NCI-H187 treated with DMSO at 0.1 percent for 48 hours (cell line): ENCODE measurements around the gene NOL4L.
"Not testable (repeated sequence)": the region's sequence is repeated elsewhere in the genome, so short reads cannot be mapped to it uniquely, and the experiment has no call there.

Source experiments
- DNase-seq: peaks from one replicate; lab custom pipeline; 2025; lab: John Stamatoyannopoulos, UW

Gene NOL4L

DNA sequence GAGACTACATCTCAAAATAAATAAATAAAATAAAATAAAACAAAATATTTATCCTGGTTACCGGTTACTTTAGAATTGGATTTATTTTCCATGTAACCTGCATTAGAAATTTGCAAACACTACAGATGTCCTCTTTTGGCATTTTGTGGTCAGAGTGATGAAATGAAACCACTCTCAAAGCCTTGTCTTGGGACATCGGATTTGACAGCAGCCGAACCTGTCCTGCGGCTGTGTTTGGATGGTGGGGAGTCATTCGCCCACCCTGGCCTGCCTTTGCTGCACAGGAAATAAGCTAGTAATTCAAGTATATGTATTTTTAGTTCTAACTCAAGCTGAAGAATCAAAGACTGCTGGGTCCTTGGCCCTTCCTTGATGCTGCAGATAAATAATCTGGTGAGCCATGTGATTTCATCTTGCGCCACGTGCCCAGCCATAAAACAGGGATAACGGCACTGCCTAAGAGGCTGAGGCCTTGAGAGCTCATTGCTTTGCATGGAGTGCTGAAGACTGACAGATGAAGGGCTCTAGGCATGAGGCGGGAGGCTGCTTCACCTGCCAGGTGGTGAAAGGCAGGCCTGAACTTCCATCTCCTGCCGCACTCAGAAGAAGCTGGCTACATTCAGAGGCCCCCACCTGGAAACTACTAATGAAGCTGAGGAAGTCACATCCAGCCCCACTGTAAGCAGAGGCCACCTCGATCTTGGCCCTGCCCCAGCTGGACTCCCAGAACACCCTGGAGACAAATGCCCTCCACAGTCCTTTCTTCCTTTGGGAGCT is 76.9 kb downstream of the NOL4L start:
- peak; percentile 40 for DNase-seq

GRCh38 chr20:32506721-32507120 is 78.4 kb downstream of the NOL4L start:
- DNase-seq: peak; percentile 74

- no peak for DNase-seq
Measured at GRCh38 chr20:32505723-32506473, 79.2 kb downstream of the NOL4L start.

DNA sequence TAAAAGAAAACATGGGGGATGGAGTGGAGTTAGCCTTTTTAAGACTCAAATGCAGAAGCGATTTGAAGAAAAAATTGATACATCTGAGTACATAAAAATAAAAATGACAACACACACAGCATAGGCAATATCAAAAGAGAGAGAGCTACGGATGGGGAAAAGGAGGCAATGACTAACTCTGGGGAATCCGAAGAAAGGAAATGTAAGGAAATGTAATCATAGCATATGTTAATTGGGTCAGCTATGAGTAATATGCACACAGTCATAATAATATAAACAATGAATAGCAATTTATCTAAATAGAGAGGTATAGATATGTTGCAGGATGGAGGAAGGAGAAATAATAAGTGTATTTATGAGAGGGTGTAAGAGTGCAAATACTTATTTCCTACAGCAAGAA is 83.4 kb downstream of the NOL4L start:
- no peak for DNase-seq

DNA sequence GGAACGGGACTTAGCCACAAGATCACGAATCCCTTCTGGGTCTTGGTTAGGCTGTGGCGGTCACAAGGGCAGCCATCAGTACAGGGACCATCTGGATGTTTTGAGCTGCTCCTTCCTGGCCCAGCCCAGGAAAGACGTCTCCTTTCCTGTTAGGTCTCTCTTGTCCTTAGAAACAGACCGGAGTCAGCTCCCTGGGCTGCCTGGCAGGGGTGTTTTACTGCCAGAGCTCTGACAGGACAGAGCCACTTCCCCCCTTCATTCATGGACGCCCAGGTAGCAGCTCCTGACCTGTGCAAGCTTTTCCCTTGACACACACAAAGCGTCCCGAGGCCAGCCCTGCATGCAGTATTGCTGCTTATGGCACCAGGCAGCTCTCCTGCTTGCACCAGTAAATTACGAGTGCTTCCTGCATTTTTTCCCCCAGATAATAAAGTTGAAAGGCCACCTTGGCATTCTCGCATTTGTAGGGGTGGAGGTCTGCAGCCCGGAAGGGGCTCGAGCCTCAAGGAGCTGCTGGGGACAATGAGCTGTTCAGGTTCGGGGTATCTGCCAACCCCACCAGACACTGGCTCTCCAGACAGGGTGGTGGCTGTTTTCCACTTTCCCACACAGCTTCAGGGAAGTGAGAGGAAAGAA is 87.4 kb downstream of the NOL4L start:
- no peak for DNase-seq

GRCh38 chr20:32496811-32497533 is 88.2 kb downstream of the NOL4L start:
- DNase-seq: no peak

GRCh38 chr20:32495949-32496348 is 89.2 kb downstream of the NOL4L start:
- no peak for DNase-seq

GRCh38 chr20:32495217-32495565 is 89.9 kb downstream of the NOL4L start:
- DNase-seq: no peak

GRCh38 chr20:32494483-32495216 is 90.5 kb downstream of the NOL4L start:
- no peak for DNase-seq

- no peak for DNase-seq
Measured at GRCh38 chr20:32493356-32493755, 91.8 kb downstream of the NOL4L start.

DNA sequence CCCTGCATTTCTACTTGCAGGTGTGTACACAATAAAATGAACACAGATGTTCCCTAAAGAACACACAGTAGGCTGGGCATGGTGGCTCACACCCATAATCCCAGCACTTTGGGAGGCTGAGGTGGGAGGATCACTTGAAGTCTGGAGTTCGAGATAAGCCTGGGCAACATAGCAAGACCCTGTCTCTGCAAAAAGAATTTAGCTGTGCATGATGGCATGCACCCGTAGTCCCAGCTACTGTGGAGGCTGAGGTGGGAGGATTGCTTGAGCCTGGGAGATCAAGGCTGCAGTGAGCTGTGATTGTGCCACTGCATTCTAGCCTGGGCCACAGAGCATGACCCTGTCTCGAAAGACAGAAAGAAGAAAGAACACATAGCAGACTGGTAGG is 93.4 kb downstream of the NOL4L start:
- not testable (repeated sequence) for DNase-seq

DNA sequence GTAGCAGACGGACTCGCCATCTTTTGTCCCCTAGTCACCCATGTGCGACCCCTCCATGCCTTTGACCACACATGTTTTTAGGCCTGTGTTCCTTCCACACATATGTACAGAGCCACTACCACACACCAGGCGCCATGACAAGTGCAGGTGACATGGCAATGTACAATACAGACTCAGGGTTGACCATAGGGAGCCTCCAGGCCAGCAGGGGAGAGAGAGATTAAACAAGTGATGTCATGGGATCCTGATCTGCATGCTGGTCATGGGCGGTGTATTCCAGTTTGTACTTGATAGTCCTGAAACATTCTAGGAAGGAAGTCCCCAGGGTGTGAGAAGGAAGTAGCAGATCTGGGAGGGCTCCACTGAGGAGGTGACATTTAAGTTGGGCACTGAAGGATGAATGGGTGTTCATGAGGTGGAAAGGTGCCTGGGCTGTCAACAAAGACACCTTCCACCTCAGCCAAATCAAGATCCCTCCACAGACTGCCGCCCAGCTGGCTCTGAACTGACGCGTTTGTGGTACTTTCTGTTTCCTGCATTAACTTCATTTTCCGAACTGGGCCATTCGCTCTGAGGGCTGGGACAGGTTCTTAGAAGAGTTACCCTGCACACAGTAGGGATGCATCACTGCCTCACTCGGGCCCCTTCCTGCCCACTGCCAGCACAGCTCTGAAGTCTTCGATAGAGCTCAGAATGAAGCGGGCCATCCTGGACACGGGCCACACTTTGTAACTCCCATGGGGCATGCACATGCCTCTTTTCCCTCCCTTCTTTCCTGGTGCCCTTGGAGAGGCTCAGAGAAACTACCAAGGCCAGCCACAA is 94.0 kb downstream of the NOL4L start:
- no peak for DNase-seq

- DNase-seq: no peak
Measured at GRCh38 chr20:32488066-32488838, 96.9 kb downstream of the NOL4L start.

- no peak for DNase-seq
Measured at GRCh38 chr20:32487381-32487780, 97.8 kb downstream of the NOL4L start.

- no peak for DNase-seq
Measured at GRCh38 chr20:32485770-32486478, 99.2 kb downstream of the NOL4L start.

GRCh38 chr20:32484958-32485769 is 100.0 kb downstream of the NOL4L start:
- DNase-seq: peak; percentile 21

GRCh38 chr20:32484225-32484957 is 100.7 kb downstream of the NOL4L start:
- DNase-seq: no peak
